ENCODE measurements around the gene LCA5.

Gene LCA5

DNA sequence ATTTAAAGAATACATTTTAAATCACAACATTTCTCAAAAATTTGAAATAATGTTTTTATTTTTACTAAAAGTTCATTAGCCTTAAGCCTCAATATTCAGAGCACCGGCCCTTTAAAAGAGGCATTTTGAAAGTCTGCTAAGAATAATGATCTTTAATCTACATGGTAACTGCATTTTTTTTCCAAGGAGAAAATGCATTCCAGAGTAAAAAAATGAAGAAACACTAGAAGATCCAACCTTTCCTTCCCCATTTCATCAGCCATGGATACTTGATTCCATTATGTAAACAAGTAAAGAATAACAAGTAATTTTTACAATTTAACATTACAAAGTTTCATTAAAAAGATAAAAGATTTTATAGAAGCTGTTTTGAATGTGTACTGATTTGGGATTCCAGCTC is 21.8 kb downstream of the LCA5 start:
- Mint-ChIP-seq H3K27me3 (no peaks in the 10 kb centered on the region), H3K9me3 (no peaks in the 10 kb centered on the region), H3K36me3 (ENCODE audit: low read depth) (no peaks in the 10 kb centered on the region), H3K4me3 (no peak overlapping the region), H3K27ac (no peak overlapping the region), H3K4me1 (no peaks in the 10 kb centered on the region)
- DNase-seq (no peak), ATAC-seq (no peak)

GRCh38 chr6:79513111-79513510 is 24.1 kb downstream of the LCA5 start:
- Mint-ChIP-seq H3K36me3 (ENCODE audit: low read depth) (no peaks in the 10 kb centered on the region), H3K4me3 (no peak overlapping the region), H3K27ac (no peak overlapping the region), H3K4me1 (no peaks in the 10 kb centered on the region), H3K9me3 (no peaks in the 10 kb centered on the region), H3K27me3 (no peaks in the 10 kb centered on the region)
- DNase-seq (no peak), ATAC-seq (no peak)

GRCh38 chr6:79512014-79512413 is 25.2 kb downstream of the LCA5 start:
- Mint-ChIP-seq H3K4me1 (no peaks in the 10 kb centered on the region), H3K27me3 (no peaks in the 10 kb centered on the region)

GRCh38 chr6:79510707-79511106 is 26.5 kb downstream of the LCA5 start:
- H3K27me3 Mint-ChIP-seq, result no peaks in the 10 kb centered on the region
- H3K9me3 Mint-ChIP-seq, result no peaks in the 10 kb centered on the region
- no peak overlapping the region for H3K27ac Mint-ChIP-seq
- ATAC-seq, result no peak
- no peak for DNase-seq
- H3K36me3 Mint-ChIP-seq (ENCODE audit: low read depth), result no peaks in the 10 kb centered on the region
- no peak overlapping the region for H3K4me3 Mint-ChIP-seq
- H3K4me1 Mint-ChIP-seq, result no peaks in the 10 kb centered on the region

More at GRCh38 chr6:79512014-79512413, 25.2 kb downstream of the LCA5 start:
- DNase-seq, result no peak
- no peak overlapping the region for H3K4me3 Mint-ChIP-seq
- H3K9me3 Mint-ChIP-seq, result no peaks in the 10 kb centered on the region
- H3K27ac Mint-ChIP-seq, result no peak overlapping the region
- no peak for ATAC-seq
- no peaks in the 10 kb centered on the region for H3K36me3 Mint-ChIP-seq (ENCODE audit: low read depth)

DNA sequence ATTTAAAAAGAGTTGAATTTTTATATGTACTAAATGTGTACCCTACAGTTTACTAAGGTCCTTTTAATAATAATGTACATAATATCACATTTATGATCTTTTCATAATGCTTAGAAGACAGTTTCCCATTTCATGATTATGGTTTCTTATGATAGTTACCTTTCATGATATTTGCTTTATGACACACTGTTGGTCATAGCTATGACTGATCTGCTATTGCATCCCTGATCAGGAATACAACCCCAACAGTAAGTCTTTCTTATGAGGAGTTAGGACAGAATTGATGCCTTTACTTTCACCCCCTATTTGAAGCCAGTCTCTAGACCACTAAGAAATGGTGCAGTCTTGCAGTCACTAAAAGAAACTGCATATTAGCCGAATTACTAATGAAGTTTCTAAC is 31.0 kb downstream of the LCA5 start:
- Mint-ChIP-seq H3K27ac (no peak overlapping the region), H3K36me3 (ENCODE audit: low read depth) (no peaks in the 10 kb centered on the region), H3K9me3 (no peaks in the 10 kb centered on the region), H3K4me1 (no peaks in the 10 kb centered on the region), H3K27me3 (no peaks in the 10 kb centered on the region), H3K4me3 (no peak overlapping the region)
- DNase-seq (no peak), ATAC-seq (no peak)

GRCh38 chr6:79504372-79504771 is 32.9 kb downstream of the LCA5 start:
- no peaks in the 10 kb centered on the region for H3K36me3 Mint-ChIP-seq (ENCODE audit: low read depth)
- no peak for ATAC-seq
- no peaks in the 10 kb centered on the region for H3K9me3 Mint-ChIP-seq
- DNase-seq, result no peak
- no peaks in the 10 kb centered on the region for H3K4me1 Mint-ChIP-seq
- H3K27ac Mint-ChIP-seq, result no peak overlapping the region
- H3K27me3 Mint-ChIP-seq, result no peaks in the 10 kb centered on the region
- no peak overlapping the region for H3K4me3 Mint-ChIP-seq

- Mint-ChIP-seq H3K27me3 (no peaks in the 10 kb centered on the region), H3K27ac (no peak overlapping the region), H3K36me3 (ENCODE audit: low read depth) (no peaks in the 10 kb centered on the region), H3K4me3 (no peak overlapping the region), H3K4me1 (no peaks in the 10 kb centered on the region), H3K9me3 (no peaks in the 10 kb centered on the region)
- DNase-seq (no peak), ATAC-seq (no peak)
Measured at GRCh38 chr6:79498842-79499241, 38.4 kb downstream of the LCA5 start.

DNA sequence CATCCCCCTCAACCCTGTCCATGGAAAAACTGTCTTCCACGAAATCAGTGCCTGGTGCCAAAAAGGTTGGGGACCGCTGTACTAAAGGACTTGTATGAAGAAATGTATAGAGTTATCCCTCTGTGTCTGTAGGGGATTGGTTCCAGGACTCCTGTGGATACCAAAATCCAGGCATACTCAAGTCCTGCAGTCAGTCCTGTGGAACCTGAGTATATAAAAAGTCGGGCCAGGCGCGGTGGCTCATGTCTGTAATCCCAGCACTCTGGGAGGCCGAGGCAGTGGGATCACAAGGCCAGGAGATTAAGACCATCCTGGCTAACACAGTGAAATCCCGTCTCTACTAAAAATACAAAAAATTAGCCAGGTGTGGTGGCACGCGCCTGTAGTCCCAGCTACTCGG is 42.0 kb downstream of the LCA5 start:
- no peak for ATAC-seq
- Mint-ChIP-seq H3K27me3 (no peaks in the 10 kb centered on the region), H3K4me3 (no peak overlapping the region), H3K9me3 (no peaks in the 10 kb centered on the region), H3K27ac (no peak overlapping the region), H3K4me1 (no peaks in the 10 kb centered on the region), H3K36me3 (ENCODE audit: low read depth) (no peaks in the 10 kb centered on the region)
- no peak for DNase-seq

GRCh38 chr6:79494841-79495240 is 42.4 kb downstream of the LCA5 start:
- Mint-ChIP-seq H3K4me3 (no peak overlapping the region), H3K4me1 (no peaks in the 10 kb centered on the region), H3K27ac (no peak overlapping the region), H3K36me3 (ENCODE audit: low read depth) (no peaks in the 10 kb centered on the region), H3K9me3 (no peaks in the 10 kb centered on the region), H3K27me3 (no peaks in the 10 kb centered on the region)
- DNase-seq, result no peak
- no peak for ATAC-seq

DNA sequence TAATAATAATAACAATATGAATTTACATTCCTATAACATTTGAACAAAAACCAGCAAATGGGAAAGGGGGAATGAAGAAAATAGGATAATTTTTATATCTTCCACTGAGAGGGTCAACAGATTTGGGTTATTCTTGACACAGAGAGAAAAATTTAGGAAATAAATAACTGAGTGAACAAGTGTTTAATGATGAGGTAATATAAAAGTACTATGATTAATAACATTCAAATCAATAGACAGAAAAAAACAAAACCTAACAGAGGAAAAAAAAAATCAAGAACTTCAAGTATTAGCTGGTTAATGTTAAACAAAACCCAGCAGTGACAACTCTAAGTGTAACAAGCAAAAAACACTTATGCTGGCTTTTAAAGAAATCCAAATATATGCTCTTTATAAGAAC is 66.5 kb downstream of the LCA5 start:
- Mint-ChIP-seq H3K4me1 (no peaks in the 10 kb centered on the region), H3K4me3 (no peak overlapping the region), H3K27me3 (peaks cover 12% of the 10 kb centered on the region), H3K27ac (no peak overlapping the region), H3K9me3 (no peaks in the 10 kb centered on the region), H3K36me3 (ENCODE audit: low read depth) (no peaks in the 10 kb centered on the region)
- ATAC-seq, result no peak
- DNase-seq, result no peak

DNA sequence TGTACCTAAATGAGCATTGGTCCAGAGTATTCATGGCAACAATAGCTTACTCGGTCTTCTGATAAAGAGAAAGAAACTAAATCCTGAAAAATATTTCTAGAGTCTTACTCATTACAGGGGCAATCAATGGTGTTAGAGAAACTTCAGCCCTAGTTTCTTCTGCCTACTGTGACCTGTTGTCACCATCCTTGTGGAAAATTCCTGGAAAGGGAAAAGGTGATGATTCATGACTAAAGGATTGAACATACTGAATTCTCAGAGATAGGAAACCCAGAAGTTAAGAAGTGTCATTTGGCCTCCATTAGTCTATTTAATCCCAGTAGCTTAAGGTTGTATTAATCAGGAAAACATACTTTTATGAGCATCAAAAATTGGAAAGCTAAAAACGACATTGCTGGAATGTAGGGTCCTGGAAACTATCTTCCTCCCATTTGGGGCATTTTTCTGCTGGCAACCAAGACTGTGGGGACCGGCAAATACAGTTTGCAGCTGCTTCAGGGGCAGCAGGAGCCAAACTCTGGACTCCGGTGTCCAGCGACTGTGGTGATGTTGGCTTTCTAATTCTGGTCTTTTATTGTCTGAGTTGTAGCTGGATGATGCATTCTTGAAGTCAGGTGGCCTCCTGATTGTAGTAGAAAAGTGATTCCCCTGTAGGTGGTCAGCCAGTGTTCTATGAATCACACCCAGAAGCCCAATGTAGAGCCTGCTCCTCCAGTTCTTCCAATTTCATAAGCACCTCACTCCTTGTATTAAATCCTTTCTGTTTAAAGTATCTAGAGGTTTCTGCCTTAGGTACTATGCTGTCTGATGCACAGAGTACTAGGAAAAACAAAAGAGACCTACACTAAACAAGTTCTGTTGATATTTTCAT is 67.6 kb downstream of the LCA5 start:
- H3K36me3 Mint-ChIP-seq (ENCODE audit: low read depth), result no peaks in the 10 kb centered on the region
- H3K9me3 Mint-ChIP-seq, result no peaks in the 10 kb centered on the region
- peaks cover 12% of the 10 kb centered on the region for H3K27me3 Mint-ChIP-seq
- ATAC-seq (no peak), DNase-seq (no peak)
- H3K27ac Mint-ChIP-seq, result no peak overlapping the region
- no peaks in the 10 kb centered on the region for H3K4me1 Mint-ChIP-seq
- no peak overlapping the region for H3K4me3 Mint-ChIP-seq

- H3K27me3 Mint-ChIP-seq, result peaks cover 14% of the 10 kb centered on the region
- DNase-seq (no peak), ATAC-seq (no peak)
- H3K4me3 Mint-ChIP-seq, result no peak overlapping the region
- H3K9me3 Mint-ChIP-seq, result no peaks in the 10 kb centered on the region
- no peak overlapping the region for H3K27ac Mint-ChIP-seq
- no peaks in the 10 kb centered on the region for H3K4me1 Mint-ChIP-seq
- no peaks in the 10 kb centered on the region for H3K36me3 Mint-ChIP-seq (ENCODE audit: low read depth)
Measured at GRCh38 chr6:79468587-79468986, 68.6 kb downstream of the LCA5 start.

DNA sequence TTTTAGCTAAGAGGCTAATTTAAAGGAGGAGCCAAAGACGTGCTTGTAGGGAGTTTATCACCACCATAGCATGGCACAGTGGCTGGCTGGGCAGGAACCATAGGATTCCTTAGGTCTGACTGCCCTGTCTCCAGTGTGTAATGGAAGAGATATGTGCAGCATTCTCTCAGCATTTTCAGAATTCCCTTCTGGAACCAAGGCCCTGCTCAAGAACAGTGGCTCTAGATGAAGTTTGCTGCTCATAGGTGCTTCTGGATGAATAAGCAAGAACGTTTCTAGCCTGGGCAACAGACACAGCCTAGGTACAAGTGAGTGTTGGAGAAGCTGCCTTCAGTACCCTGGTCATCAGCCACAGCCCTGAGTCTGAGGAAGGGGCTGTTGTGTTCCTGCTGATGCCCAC is 69.1 kb downstream of the LCA5 start:
- no peaks in the 10 kb centered on the region for H3K9me3 Mint-ChIP-seq
- no peak overlapping the region for H3K27ac Mint-ChIP-seq
- H3K4me3 Mint-ChIP-seq, result no peak overlapping the region
- ATAC-seq (no peak), DNase-seq (no peak)
- no peaks in the 10 kb centered on the region for H3K36me3 Mint-ChIP-seq (ENCODE audit: low read depth)
- no peaks in the 10 kb centered on the region for H3K4me1 Mint-ChIP-seq
- H3K27me3 Mint-ChIP-seq, result peaks cover 15% of the 10 kb centered on the region

- H3K4me3 Mint-ChIP-seq, result no peak overlapping the region
- no peaks in the 10 kb centered on the region for H3K4me1 Mint-ChIP-seq
- H3K27me3 Mint-ChIP-seq, result peaks cover 15% of the 10 kb centered on the region
- H3K27ac Mint-ChIP-seq, result no peak overlapping the region
- DNase-seq (no peak), ATAC-seq (no peak)
- H3K36me3 Mint-ChIP-seq (ENCODE audit: low read depth), result no peaks in the 10 kb centered on the region
- H3K9me3 Mint-ChIP-seq, result no peaks in the 10 kb centered on the region
Measured at GRCh38 chr6:79467716-79468115, 69.5 kb downstream of the LCA5 start.

- ATAC-seq, result no peak
- no peaks in the 10 kb centered on the region for H3K9me3 Mint-ChIP-seq
- no peak overlapping the region for H3K27ac Mint-ChIP-seq
- no peaks in the 10 kb centered on the region for H3K36me3 Mint-ChIP-seq (ENCODE audit: low read depth)
- H3K27me3 Mint-ChIP-seq, result peaks cover 11% of the 10 kb centered on the region
- no peak for DNase-seq
- no peak overlapping the region for H3K4me3 Mint-ChIP-seq
- no peaks in the 10 kb centered on the region for H3K4me1 Mint-ChIP-seq
Measured at GRCh38 chr6:79466207-79466834, 70.9 kb downstream of the LCA5 start.
